Gastrocnemius medialis (tissue), 4 donors: Measurements from ENCODE around the gene CLN6. TPM values are rescaled to one million over a fixed set of nuclear protein-coding genes. Genes with fewer than 3 reads are reported as not detected.

ENCODE experiments used
- ATAC-seq, 2 donors: fragments of 150-250 bp; one replicate each; pipeline ENCODE4 v1.9.1; 2016
- DNase-seq, 2 donors: peaks; one replicate each; pipeline ENCODE4 v3.0.0-alpha.2; 2019
- H3K27ac ChIP-seq, 4 donors: fragments of 200-600 bp; sonication (generic); 1 replicate in 1 of 4; 2 replicates in 3 of 4; pipeline ENCODE4 v1.5.1; 2016 to 2018; ENCODE audit warnings: mild to moderate bottlenecking in 2 of 4, moderate library complexity in 1 of 4
- H3K27me3 ChIP-seq, 3 donors: fragments of 200-600 bp; sonication (generic) in 2 of 3; 1 replicate in 1 of 3; 2 replicates in 2 of 3; pipeline versions ENCODE4 v1.5.1 to v1.6.0; 2016 to 2019; ENCODE audit warnings: mild to moderate bottlenecking in 1 of 3, moderate library complexity in 1 of 3
- H3K36me3 ChIP-seq, 2 donors: fragments of 200-600 bp; sonication (generic) in 1 of 2; one replicate each; pipeline ENCODE4 v1.5.1; 2017 to 2018
- H3K4me1 ChIP-seq, 2 donors: fragments of 200-600 bp; sonication (generic) in 1 of 2; one replicate each; pipeline ENCODE4 v1.5.1; 2016 to 2017; ENCODE audit warnings: mild to moderate bottlenecking in 2 of 2
- H3K4me3 ChIP-seq, 4 donors: fragments of 200-600 bp; sonication (generic) in 3 of 4; 1 replicate in 1 of 4; 2 replicates in 3 of 4; pipeline ENCODE4 v1.5.1; 2016 to 2019; ENCODE audit warnings: mild to moderate bottlenecking in 2 of 4
- H3K9me3 ChIP-seq, 3 donors: fragments of 200-600 bp; sonication (generic) in 2 of 3; 1 replicate in 1 of 3; 2 replicates in 2 of 3; pipeline ENCODE4 v1.5.1; 2016 to 2019
- CTCF ChIP-seq, 5 experiments: fragments of 450-650 bp in 3 of 5; fragments of 200-600 bp in 2 of 5; sonication (generic) in 2 of 5; IDR thresholded peaks in 4 of 5; conservative IDR thresholded peaks in 1 of 5; 1 replicate in 4 of 5; 2 replicates in 1 of 5; pipeline ENCODE4 v1.5.1; 2016 to 2019; ENCODE audit warnings: antibody characterized with exemption in 5 of 5, mild to moderate bottlenecking in 3 of 5, moderate library complexity in 3 of 5
- POLR2A ChIP-seq, 2 donors: fragments of 450-650 bp; IDR thresholded peaks; one replicate each; pipeline ENCODE4 v1.6.1; 2017; ENCODE audit warnings: antibody characterized with exemption in 2 of 2, mild to moderate bottlenecking in 2 of 2, moderate library complexity in 2 of 2
- in situ Hi-C, 4 donors: fragments of 200-750 bp; cut with MboI; loops; one replicate each; pipeline versions ENCODE4 v1.15.0 to v1.8.0; 2017; ENCODE audit warnings: low sequenced_read_pairs in 4 of 4
- intact Hi-C: fragments of 100-400 bp; cut with DNase I; formaldehyde crosslinking; loops from one replicate; pipeline ENCODE4 v1.15.1; 2023; ENCODE audit warnings: low total_unique reads
- total RNA-seq, 4 donors: library from RNA; depleted of rRNA; stranded (reverse); fragments of >200 nt; gene quantifications; one replicate each; pipeline versions ENCODE4 v1.1.0 to v1.2.3, GENCODE V29; 2016

Gene CLN6
- total RNA-seq, 4 donors from 2014 or later, result 17.1 to 18.9 (median 18.5) TPM

DNA sequence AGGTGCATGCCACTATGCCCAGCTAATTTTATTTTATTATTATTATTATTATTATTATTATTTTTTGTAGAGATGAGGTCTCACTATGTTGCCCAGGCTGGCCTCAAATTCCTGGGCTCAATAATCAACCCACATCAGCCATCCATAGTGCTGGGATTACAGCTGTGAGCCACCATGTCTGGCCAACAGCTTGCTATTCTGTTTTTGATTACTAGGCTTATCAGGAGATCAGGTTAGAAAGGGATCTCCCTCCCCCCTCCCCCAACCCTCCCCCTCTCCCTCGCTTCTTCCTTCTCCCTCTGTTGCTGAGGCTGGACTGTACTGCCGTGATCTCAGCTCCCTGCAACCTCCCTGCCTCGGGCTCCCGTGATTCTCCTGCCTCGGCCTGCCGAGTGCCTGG, 8.6 kb downstream of the CLN6 start:
- in situ Hi-C loops, result no loop called here
- Histone ChIP-seq H3K27ac (no peak overlapping the region), H3K27me3 (no peaks in the 10 kb centered on the region), H3K4me3 (no peak overlapping the region), H3K9me3 (no peaks in the 10 kb centered on the region), H3K36me3 (peaks cover 0 to 4% of the 10 kb centered on the region in 2 donors), H3K4me1 (no peaks in the 10 kb centered on the region)
- ATAC-seq (no peak), DNase-seq (no peak)
- intact Hi-C loops, result no loop called here
- TF ChIP-seq CTCF (IDR thresholded peaks at IDR 0.05 in 4 of 5, conservative IDR thresholded peaks at IDR 0.05 in 1 of 5) (no peak), POLR2A (IDR thresholded peaks at IDR 0.05) (no peak)

DNA sequence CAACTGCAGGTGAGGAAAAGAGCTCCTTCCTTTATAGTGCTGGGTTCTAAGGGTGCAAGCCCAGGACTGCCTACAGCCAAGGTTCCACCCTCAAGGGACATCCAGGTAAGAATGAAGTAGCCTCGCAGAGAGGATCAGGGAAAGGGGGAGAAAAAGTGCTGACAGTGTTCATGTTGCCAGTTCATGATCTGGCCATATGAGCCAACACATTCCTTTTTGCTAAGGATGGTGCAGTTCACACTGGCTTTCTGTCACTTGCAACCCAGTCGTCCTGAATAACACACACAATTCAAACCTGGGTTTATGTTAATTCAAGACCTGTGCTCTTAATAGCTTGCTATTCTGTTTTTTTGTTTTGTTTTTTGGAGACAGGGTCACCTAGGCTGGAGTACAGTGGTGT, 9.0 kb downstream of the CLN6 start:
- Histone ChIP-seq H3K4me1 (no peaks in the 10 kb centered on the region), H3K36me3 (peaks cover 0 to 5% of the 10 kb centered on the region in 2 donors), H3K9me3 (no peaks in the 10 kb centered on the region), H3K4me3 (no peak overlapping the region), H3K27ac (no peak overlapping the region), H3K27me3 (no peaks in the 10 kb centered on the region)
- ATAC-seq, result no peak
- in situ Hi-C loops (no loop called here), intact Hi-C loops (no loop called here)
- no peak for TF ChIP-seq CTCF (IDR thresholded peaks at IDR 0.05 in 4 of 5, conservative IDR thresholded peaks at IDR 0.05 in 1 of 5)
- no peak for TF ChIP-seq POLR2A (IDR thresholded peaks at IDR 0.05)
- no peak for DNase-seq

GRCh38 chr15:68218847-68219798, 10.4 kb downstream of the CLN6 start:
- no peak for DNase-seq
- in situ Hi-C loops, result loop anchor here in 1 of 4 donors (10.0 kb wide), 1 partner anchor 354 kb away; no protein-coding TSS in a partner anchor
- intact Hi-C loops, result no loop called here

DNA sequence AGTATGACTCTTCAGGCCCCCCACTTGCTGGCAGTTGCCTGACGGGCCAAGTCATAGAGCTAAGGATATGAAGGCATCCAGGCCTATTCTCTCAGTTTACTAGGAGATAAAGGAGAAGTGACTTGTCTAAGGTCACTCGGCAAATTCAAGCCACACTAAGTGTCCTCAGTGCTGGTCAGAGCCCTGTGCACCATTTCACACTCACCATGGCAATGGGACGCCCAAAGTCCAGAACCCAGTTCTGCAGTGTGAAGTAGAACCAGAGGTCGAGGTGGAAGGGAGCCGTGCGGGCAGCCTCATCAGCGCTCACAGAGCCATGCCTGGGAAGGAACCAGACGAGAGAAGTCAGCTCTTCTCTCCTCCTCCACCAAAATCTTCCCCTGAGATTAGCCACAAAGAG, 11.2 kb downstream of the CLN6 start:
- in situ Hi-C loops, result loop anchor here in 1 of 4 donors (10.0 kb wide), 1 partner anchor 354 kb away; no protein-coding TSS in a partner anchor
- peaks cover 0 to 5% of the 10 kb centered on the region in 2 donors for H3K36me3 ChIP-seq
- DNase-seq (no peak), ATAC-seq (no peak)
- H3K9me3 ChIP-seq, result no peaks in the 10 kb centered on the region
- no peaks in the 10 kb centered on the region for H3K27me3 ChIP-seq
- no peak overlapping the region for H3K4me3 ChIP-seq
- TF ChIP-seq CTCF (IDR thresholded peaks at IDR 0.05 in 4 of 5, conservative IDR thresholded peaks at IDR 0.05 in 1 of 5) (no peak), POLR2A (IDR thresholded peaks at IDR 0.05) (no peak)
- no peaks in the 10 kb centered on the region for H3K4me1 ChIP-seq
- no peak overlapping the region for H3K27ac ChIP-seq
- intact Hi-C loops, result no loop called here

More at GRCh38 chr15:68218847-68219798, 10.4 kb downstream of the CLN6 start:
- no peaks in the 10 kb centered on the region for H3K9me3 ChIP-seq
- TF ChIP-seq POLR2A (IDR thresholded peaks at IDR 0.05) (no peak), CTCF (IDR thresholded peaks at IDR 0.05 in 4 of 5, conservative IDR thresholded peaks at IDR 0.05 in 1 of 5) (no peak)
- peaks cover 0 to 5% of the 10 kb centered on the region in 2 donors for H3K36me3 ChIP-seq
- ATAC-seq, result peak in 1 of 2 donors; percentile 27
- H3K27ac ChIP-seq, result no peak overlapping the region
- H3K27me3 ChIP-seq, result no peaks in the 10 kb centered on the region
- H3K4me3 ChIP-seq, result no peak overlapping the region
- H3K4me1 ChIP-seq, result no peaks in the 10 kb centered on the region
